NCI-H748 (cell line): ENCODE data around the gene ACTR3C.
"Not testable (repeated sequence)": the region's sequence is repeated elsewhere in the genome, so short reads cannot be mapped to it uniquely, and the experiment has no call there.

Experiments used
- DNase-seq: peaks from one replicate; lab custom pipeline; 2025; ENCODE audit not compliant: unreplicated experiment; lab: John Stamatoyannopoulos, UW

Gene ACTR3C

GRCh38 chr7:150337179-150337578, 13.8 kb upstream of the ACTR3C start:
- DNase-seq: no peak

- no peak for DNase-seq
Measured at GRCh38 chr7:150336746-150337145, 13.4 kb upstream of the ACTR3C start.

GRCh38 chr7:150335774-150336112, 12.4 kb upstream of the ACTR3C start:
- no peak for DNase-seq

- no peak for DNase-seq
Measured at GRCh38 chr7:150335108-150335773, 11.9 kb upstream of the ACTR3C start.

GRCh38 chr7:150334108-150334507, 10.8 kb upstream of the ACTR3C start:
- DNase-seq: no peak

GRCh38 chr7:150333659-150334058, 10.3 kb upstream of the ACTR3C start:
- no peak for DNase-seq

- DNase-seq: no peak
Measured at GRCh38 chr7:150332852-150333635, 9.7 kb upstream of the ACTR3C start.

- DNase-seq: no peak
Measured at GRCh38 chr7:150330211-150330885, 7.0 kb upstream of the ACTR3C start.

GRCh38 chr7:150329331-150330120, 6.2 kb upstream of the ACTR3C start:
- DNase-seq: no peak

GRCh38 chr7:150327308-150327707, 4.0 kb upstream of the ACTR3C start:
- no peak for DNase-seq

- DNase-seq: no peak
Measured at GRCh38 chr7:150326657-150327268, 3.4 kb upstream of the ACTR3C start.

- DNase-seq: no peak
Measured at GRCh38 chr7:150325901-150326300, 2.6 kb upstream of the ACTR3C start.

GRCh38 chr7:150325110-150325611, 1.8 kb upstream of the ACTR3C start:
- DNase-seq: no peak

GRCh38 chr7:150324373-150324961, 1.1 kb upstream of the ACTR3C start:
- no peak for DNase-seq

GRCh38 chr7:150323682-150324372, 482 bp upstream of the ACTR3C start:
- peak; percentile 68 for DNase-seq

GRCh38 chr7:150322114-150322832, 1.1 kb downstream of the ACTR3C start:
- DNase-seq: peak; percentile 23

GRCh38 chr7:150321788-150322113, 1.6 kb downstream of the ACTR3C start:
- DNase-seq: no peak

- DNase-seq: no peak
Measured at GRCh38 chr7:150317748-150318444, 5.4 kb downstream of the ACTR3C start.

GRCh38 chr7:150316987-150317386, 6.4 kb downstream of the ACTR3C start:
- not testable (repeated sequence) for DNase-seq
